NCI-H524 (cell line): ENCODE results near the gene PCGF3.

Experiments used
- DNase-seq, 2 experiments: peaks; one replicate each; lab custom pipeline; 2025; lab: John Stamatoyannopoulos, UW

Gene PCGF3

GRCh38 chr4:784401-785331 lies 79.0 kb downstream of the PCGF3 start:
- no peak for DNase-seq

GRCh38 chr4:785332-786073 lies 79.9 kb downstream of the PCGF3 start:
- DNase-seq: no peak

- no peak for DNase-seq
Measured at GRCh38 chr4:786074-786741, 80.6 kb downstream of the PCGF3 start.

- DNase-seq: no peak
Measured at GRCh38 chr4:786861-787300, 81.2 kb downstream of the PCGF3 start.

- no peak for DNase-seq
Measured at GRCh38 chr4:787561-787981, 81.9 kb downstream of the PCGF3 start.

GRCh38 chr4:788006-788635 lies 82.5 kb downstream of the PCGF3 start:
- DNase-seq: no peak

- DNase-seq: no peak
Measured at GRCh38 chr4:788636-789297, 83.1 kb downstream of the PCGF3 start.

GRCh38 chr4:789571-790465 lies 84.2 kb downstream of the PCGF3 start:
- DNase-seq: peak; percentile 25 to 83

- DNase-seq: no peak
Measured at GRCh38 chr4:790466-790820, 84.8 kb downstream of the PCGF3 start.

- DNase-seq: no peak
Measured at GRCh38 chr4:791252-791897, 85.7 kb downstream of the PCGF3 start.

- no peak for DNase-seq
Measured at GRCh38 chr4:791898-792625, 86.4 kb downstream of the PCGF3 start.

GRCh38 chr4:792626-793092 lies 87.0 kb downstream of the PCGF3 start:
- DNase-seq: no peak

- no peak for DNase-seq
Measured at GRCh38 chr4:793093-793861, 87.6 kb downstream of the PCGF3 start.

- DNase-seq: no peak
Measured at GRCh38 chr4:793941-794621, 88.4 kb downstream of the PCGF3 start.

GRCh38 chr4:794900-795725 lies 89.5 kb downstream of the PCGF3 start:
- DNase-seq: peak in 1 of 2 experiments; percentile 33

- no peak for DNase-seq
Measured at GRCh38 chr4:795726-796119, 90.1 kb downstream of the PCGF3 start.

GRCh38 chr4:796206-796605 lies 90.6 kb downstream of the PCGF3 start:
- no peak for DNase-seq
